ENCODE data around the gene REV3L. TPM values are rescaled to one million over a fixed set of nuclear protein-coding genes. Genes with fewer than 3 reads are reported as not detected.

The REV3L gene
- total and polyA plus RNA-seq, 9 of the 15 experiments (the other 6 are each of a cell fraction or from before 2014, with no cell fraction given), result 5.5 to 24.4 (median 14.4) TPM

GRCh38 chr6:111377558-111378120 is 105.4 kb downstream of the REV3L start (continued):
- TF ChIP-seq ZNF592 (IDR thresholded peaks at IDR 0.05), result peak; percentile 74; the same call in 1 of the 2 replicates
- no peak for TF ChIP-seq REST (IDR thresholded peaks at IDR 0.05; ENCODE audit: borderline replicate concordance)
- no peak for TF ChIP-seq REST (CRISPR knock-in tag; IDR thresholded peaks at IDR 0.05; ENCODE audit: low read depth)
- 0 out of 2 replicates have a peak, but pooled peaks have one; percentile 24 for TF ChIP-seq NFE2L1 (tag; IDR thresholded peaks at IDR 0.05; ENCODE audit: borderline replicate concordance, low read depth)
- TF ChIP-seq EP400 (IDR thresholded peaks at IDR 0.05), result no peak
- peak; percentile 51 for TF ChIP-seq NCOR1 (IDR thresholded peaks at IDR 0.05)
- peak; percentile 85 for TF ChIP-seq SMARCC2 (IDR thresholded peaks at IDR 0.05; ENCODE audit: low read depth)
- TF ChIP-seq RFX7 (CRISPR knock-in tag; IDR thresholded peaks at IDR 0.05), result no peak
- 0 out of 2 replicates have a peak, but pooled peaks have one; percentile 16 for TF ChIP-seq SMAD4 (CRISPR knock-in tag; conservative IDR thresholded peaks at IDR 0.05)
- TF ChIP-seq ZBED1 (IDR thresholded peaks at IDR 0.05), result no peak
- TF ChIP-seq ZNF316 (IDR thresholded peaks at IDR 0.05), result peak; percentile 91
- TF ChIP-seq MAFG (tag; conservative IDR thresholded peaks at IDR 0.05), result peak; percentile 85
- peak; percentile 96 for TF ChIP-seq FOSL1 (tag; conservative IDR thresholded peaks at IDR 0.05)
- peak; percentile 71; the same call in 1 of the 2 replicates for TF ChIP-seq EP300 (IDR thresholded peaks at IDR 0.05; ENCODE audit: low read length)
- peak; percentile 40; the same call in 1 of the 2 replicates for TF ChIP-seq CTBP1 (IDR thresholded peaks at IDR 0.05; ENCODE audit: borderline replicate concordance)
- TF ChIP-seq TAF15 (IDR thresholded peaks at IDR 0.05; ENCODE audit: low read depth, low read length), result no peak
- TF ChIP-seq THAP7 (CRISPR knock-in tag; IDR thresholded peaks at IDR 0.05), result no peak
- TF ChIP-seq MAFK (IDR thresholded peaks at IDR 0.05; ENCODE audit: low read length), result peak; percentile 60; the same call in 1 of the 2 replicates
